HEK293 (cell line): ENCODE measurements around the gene PLA2G4D.

ENCODE experiments used
- CTCF ChIA-PET: fragments of 350-600 bp; formaldehyde crosslinking; extraction: SDS; loops from one replicate; lab custom pipeline; 2021; ENCODE audit warnings: antibody characterized with exemption; lab: Yijun Ruan, JAX
- POLR2A ChIA-PET: fragments of 300-600 bp; formaldehyde crosslinking; extraction: SDS; loops from one replicate; lab custom pipeline; 2020; ENCODE audit warnings: antibody characterized with exemption, inconsistent platforms; lab: Yijun Ruan, JAX
- H3K27ac ChIP-seq: fragments of 200-500 bp; sonication (Bioruptor generic); 2 replicates; pipeline ENCODE4 v1.5.1; 2014; ENCODE audit warnings: low read depth, low read length, control low read depth, inconsistent platforms; ENCODE audit errors: extremely low read depth
- H3K36me3 ChIP-seq, 2 experiments: fragments of 200-500 bp in 1 of 2; sonication (Bioruptor generic) in 1 of 2; 1 replicate in 1 of 2; 2 replicates in 1 of 2; pipeline ENCODE4 v1.5.1; 2014 to 2017; ENCODE audit warnings: inconsistent platforms in 2 of 2, low read length in 2 of 2; ENCODE audit not compliant: control insufficient read depth in 2 of 2, insufficient read depth in 1 of 2
- H3K4me1 ChIP-seq: fragments of 200-500 bp; sonication (Bioruptor generic); 2 replicates; pipeline ENCODE4 v1.5.1; 2014; ENCODE audit warnings: mild to moderate bottlenecking, low read length, inconsistent platforms; ENCODE audit not compliant: control insufficient read depth, insufficient read depth
- H3K4me3 ChIP-seq: 2 replicates; pipeline ENCODE4 v1.5.1; 2011; ENCODE audit warnings: low read depth, mild to moderate bottlenecking, control low read depth, low read length, moderate library complexity
- H3K9me3 ChIP-seq: fragments of 200-500 bp; sonication (Bioruptor generic); 2 replicates; pipeline ENCODE4 v1.5.1; 2014; ENCODE audit warnings: low read depth, low read length, inconsistent platforms; ENCODE audit not compliant: control insufficient read depth, insufficient read depth
- BCL11A ChIP-seq: fragments of 450-650 bp; formaldehyde crosslinking; IDR thresholded peaks from 2 replicates; pipeline ENCODE4 v1.5.1; 2016; ENCODE audit warnings: low read depth, missing biosample characterization, missing genetic modification characterization
- EGR2 ChIP-seq: fragments of 450-650 bp; formaldehyde crosslinking; IDR thresholded peaks from 2 replicates; pipeline ENCODE4 v1.5.1; 2016; ENCODE audit warnings: low read depth, missing biosample characterization, missing genetic modification characterization
- MEIS1 ChIP-seq: sonication (generic); formaldehyde crosslinking; IDR thresholded peaks from 2 replicates; pipeline ENCODE4 v1.8.1; 2022; ENCODE audit warnings: missing genetic modification reagents, mild to moderate bottlenecking, borderline replicate concordance
- OVOL3 ChIP-seq: fragments of 450-650 bp; formaldehyde crosslinking; IDR thresholded peaks from 2 replicates; pipeline ENCODE4 v1.5.1; 2016; ENCODE audit warnings: missing biosample characterization, missing genetic modification characterization
- TCF7L2 ChIP-seq: IDR thresholded peaks from 2 replicates; pipeline ENCODE4 v1.6.1; 2011; ENCODE audit warnings: low read depth, mild to moderate bottlenecking, inconsistent platforms, low read length, moderate library complexity, borderline replicate concordance
- ZBTB17 ChIP-seq: fragments of 450-650 bp; formaldehyde crosslinking; IDR thresholded peaks from 2 replicates; pipeline ENCODE4 v1.5.1; 2016; ENCODE audit warnings: missing biosample characterization, missing genetic modification characterization
- ZFP37 ChIP-seq: fragments of 450-650 bp; formaldehyde crosslinking; IDR thresholded peaks from 2 replicates; pipeline ENCODE4 v1.5.1; 2016; ENCODE audit warnings: missing biosample characterization, missing genetic modification characterization
- ZNF121 ChIP-seq: fragments of 450-650 bp; formaldehyde crosslinking; IDR thresholded peaks from 2 replicates; pipeline ENCODE4 v1.5.1; 2016; ENCODE audit warnings: missing biosample characterization, missing genetic modification characterization
- ZNF223 ChIP-seq: fragments of 450-650 bp; formaldehyde crosslinking; IDR thresholded peaks from 2 replicates; pipeline ENCODE4 v1.5.1; 2016; ENCODE audit warnings: missing biosample characterization, missing genetic modification characterization
- ZNF23 ChIP-seq: fragments of 450-650 bp; formaldehyde crosslinking; IDR thresholded peaks from 2 replicates; pipeline ENCODE4 v1.5.1; 2016; ENCODE audit warnings: missing biosample characterization, missing genetic modification characterization, borderline replicate concordance
- ZNF24 ChIP-seq: fragments of 450-650 bp; formaldehyde crosslinking; IDR thresholded peaks from 2 replicates; pipeline ENCODE4 v1.5.1; 2016; ENCODE audit warnings: missing biosample characterization, missing genetic modification characterization
- ZNF37A ChIP-seq: fragments of 450-650 bp; IDR thresholded peaks from 2 replicates; pipeline ENCODE4 v1.5.1; 2018; ENCODE audit warnings: missing biosample characterization, missing genetic modification characterization
- ZNF426 ChIP-seq: fragments of 450-650 bp; formaldehyde crosslinking; IDR thresholded peaks from 2 replicates; pipeline ENCODE4 v1.5.1; 2017; ENCODE audit warnings: missing biosample characterization, missing genetic modification characterization, mild to moderate bottlenecking, inconsistent platforms, moderate library complexity
- ZNF621 ChIP-seq: fragments of 450-650 bp; formaldehyde crosslinking; IDR thresholded peaks from 2 replicates; pipeline ENCODE4 v1.5.1; 2017; ENCODE audit warnings: missing biosample characterization, missing genetic modification characterization
- ZNF791 ChIP-seq: fragments of 450-650 bp; formaldehyde crosslinking; IDR thresholded peaks from 2 replicates; pipeline ENCODE4 v1.5.1; 2016; ENCODE audit warnings: missing biosample characterization, missing genetic modification characterization
- ZNF830 ChIP-seq: fragments of 450-650 bp; IDR thresholded peaks from 2 replicates; pipeline ENCODE4 v1.5.0; 2018; ENCODE audit warnings: missing biosample characterization, missing genetic modification characterization, low read depth, mild to moderate bottlenecking, moderate library complexity
- ZNF837 ChIP-seq: fragments of 450-650 bp; formaldehyde crosslinking; IDR thresholded peaks from 2 replicates; pipeline ENCODE4 v1.5.1; 2016; ENCODE audit warnings: missing biosample characterization, missing genetic modification characterization
- ZSCAN30 ChIP-seq: fragments of 450-650 bp; IDR thresholded peaks from 2 replicates; pipeline ENCODE4 v1.5.1; 2018; ENCODE audit warnings: missing biosample characterization, mild to moderate bottlenecking, missing genetic modification characterization, moderate library complexity
- TF ChIP-seq, protein P1 (sequence below): fragments of 450-650 bp; formaldehyde crosslinking; IDR thresholded peaks from 2 replicates; pipeline ENCODE4 v1.5.1; 2016; ENCODE audit warnings: missing biosample characterization, missing genetic modification characterization
- TF ChIP-seq, protein P2 (sequence below): fragments of 450-650 bp; formaldehyde crosslinking; optimal IDR thresholded peaks from 2 replicates; pipeline ENCODE3; 2016; ENCODE audit warnings: missing biosample characterization, mild to moderate bottlenecking, missing genetic modification characterization
- TF ChIP-seq, protein P3 (sequence below): fragments of 450-650 bp; formaldehyde crosslinking; IDR thresholded peaks from 2 replicates; pipeline ENCODE4 v1.5.1; 2016; ENCODE audit warnings: missing biosample characterization, missing genetic modification characterization
- TF ChIP-seq, protein P4 (sequence below): fragments of 450-650 bp; formaldehyde crosslinking; IDR thresholded peaks from 2 replicates; pipeline ENCODE4 v1.5.1; 2016; ENCODE audit warnings: missing biosample characterization, missing genetic modification characterization, low read depth
- TF ChIP-seq, protein P5 (sequence below): fragments of 450-650 bp; formaldehyde crosslinking; IDR thresholded peaks from 2 replicates; pipeline ENCODE4 v1.5.1; 2016; ENCODE audit warnings: missing biosample characterization, missing genetic modification characterization

PLA2G4D gene

DNA sequence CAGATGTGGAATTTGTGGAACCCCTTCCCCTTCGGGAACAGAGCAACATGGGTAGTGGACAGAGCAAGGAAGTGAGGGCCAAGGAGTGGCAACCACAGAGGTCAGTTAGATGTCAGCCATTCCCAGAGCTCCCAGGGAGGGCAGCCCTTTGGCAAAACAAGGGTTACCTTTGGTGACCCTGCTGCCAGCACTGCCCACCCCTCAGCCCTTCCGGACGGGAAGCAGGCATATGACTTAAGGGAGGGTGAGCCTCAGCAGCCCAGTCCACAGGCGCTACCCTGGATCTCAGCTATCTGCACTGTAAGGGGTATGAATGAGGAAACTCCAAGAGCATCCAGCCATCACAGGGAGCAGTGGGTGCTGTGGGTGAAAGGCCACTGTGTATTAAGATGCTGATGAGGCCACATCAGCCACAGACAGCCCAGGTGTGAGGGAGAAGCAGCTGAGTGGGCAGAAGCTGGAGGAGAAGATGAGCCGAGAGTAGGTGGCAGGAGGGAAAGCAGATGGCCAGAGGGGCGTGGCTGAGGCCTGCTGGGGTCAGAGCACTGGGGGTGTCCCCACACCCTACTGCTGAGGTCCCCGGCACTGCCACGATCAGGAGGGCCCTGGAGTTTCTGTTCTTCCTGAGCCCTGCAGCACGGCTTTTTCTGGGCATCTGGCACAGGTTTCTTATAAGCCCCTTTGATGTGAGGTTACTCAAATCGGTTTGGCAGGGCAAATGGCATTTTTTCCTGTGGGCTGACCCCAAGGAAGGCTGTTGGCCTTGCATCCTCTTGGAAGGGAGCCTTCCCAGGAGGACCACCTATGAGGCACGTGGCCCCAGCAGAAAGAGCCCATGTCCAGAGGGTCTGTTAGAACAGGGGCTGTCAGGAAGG is 6.2 kb downstream of the PLA2G4D start:
- ChIA-PET POLR2A (no interaction called here), CTCF (interaction anchor here (0.6 kb wide), 2 partner anchors 50 to 267 kb away, joined by 5 to 7 read pairs; no protein-coding TSS in a partner anchor)
- TF ChIP-seq ZNF23 (tag by site-specific recombination) = no peak
- TF ChIP-seq EGR2 (tag by site-specific recombination) = peak; percentile 53; the same call in 1 of the 2 replicates
- H3K9me3 ChIP-seq = no peaks in the 10 kb centered on the region
- H3K36me3 ChIP-seq = no peaks in the 10 kb centered on the region
- H3K27ac ChIP-seq = no peak overlapping the region
- H3K4me1 ChIP-seq = 0 out of 2 replicates have a peak, but pooled peaks cover 3% of the 10 kb centered on the region
- H3K4me3 ChIP-seq = no peak overlapping the region

DNA sequence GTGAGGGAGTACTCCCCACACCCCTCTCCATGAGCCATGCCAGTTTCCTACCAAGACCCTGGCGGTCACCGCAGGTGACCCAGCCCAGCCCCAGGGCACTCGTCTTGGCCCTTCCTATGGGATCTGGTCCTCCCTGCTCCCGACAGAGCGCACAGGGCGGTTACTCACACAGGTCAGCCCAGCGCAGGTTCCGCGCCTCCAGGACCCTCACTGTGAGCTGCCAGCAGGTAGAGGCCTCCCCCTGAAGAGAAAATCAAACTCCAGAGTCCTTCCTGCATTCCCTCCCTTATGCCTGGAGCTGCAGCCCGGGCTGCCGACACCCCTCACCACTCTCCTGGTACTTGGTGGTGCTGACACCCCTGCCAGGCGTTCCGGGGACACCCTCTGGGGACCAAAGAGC is 6.9 kb downstream of the PLA2G4D start:
- Histone ChIP-seq H3K4me1 (0 out of 2 replicates have a peak, but pooled peaks cover under 1% of the 10 kb centered on the region), H3K27ac (no peak overlapping the region), H3K36me3 (no peaks in the 10 kb centered on the region), H3K4me3 (no peak overlapping the region), H3K9me3 (no peaks in the 10 kb centered on the region)
- POLR2A ChIA-PET = no interaction called here
- CTCF ChIA-PET = interaction anchor here (0.7 kb wide), 1 partner anchor 42 kb away, joined by 3 read pairs; no protein-coding TSS in a partner anchor
- no peak for TF ChIP-seq ZSCAN30 (tag by site-specific recombination)
- TF ChIP-seq ZNF791 (tag by site-specific recombination) = no peak
- TF ChIP-seq ZNF121 (tag by site-specific recombination) = no peak
- no peak for TF ChIP-seq ZNF223 (tag by site-specific recombination)
- TF ChIP-seq, protein P1, sequence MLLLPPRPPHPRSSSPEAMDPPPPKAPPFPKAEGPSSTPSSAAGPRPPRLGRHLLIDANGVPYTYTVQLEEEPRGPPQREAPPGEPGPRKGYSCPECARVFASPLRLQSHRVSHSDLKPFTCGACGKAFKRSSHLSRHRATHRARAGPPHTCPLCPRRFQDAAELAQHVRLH (tag by site-specific recombination) = no peak
- TF ChIP-seq, protein P2, sequence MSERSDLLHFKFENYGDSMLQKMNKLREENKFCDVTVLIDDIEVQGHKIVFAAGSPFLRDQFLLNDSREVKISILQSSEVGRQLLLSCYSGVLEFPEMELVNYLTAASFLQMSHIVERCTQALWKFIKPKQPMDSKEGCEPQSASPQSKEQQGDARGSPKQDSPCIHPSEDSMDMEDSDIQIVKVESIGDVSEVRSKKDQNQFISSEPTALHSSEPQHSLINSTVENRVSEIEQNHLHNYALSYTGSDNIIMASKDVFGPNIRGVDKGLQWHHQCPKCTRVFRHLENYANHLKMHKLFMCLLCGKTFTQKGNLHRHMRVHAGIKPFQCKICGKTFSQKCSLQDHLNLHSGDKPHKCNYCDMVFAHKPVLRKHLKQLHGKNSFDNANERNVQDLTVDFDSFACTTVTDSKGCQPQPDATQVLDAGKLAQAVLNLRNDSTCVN (tag by site-specific recombination) = no peak
- no peak for TF ChIP-seq ZNF837 (tag by site-specific recombination)
- no peak for TF ChIP-seq OVOL3 (tag by site-specific recombination)
- no peak for TF ChIP-seq ZNF426 (tag by site-specific recombination)
- TF ChIP-seq, protein P3, sequence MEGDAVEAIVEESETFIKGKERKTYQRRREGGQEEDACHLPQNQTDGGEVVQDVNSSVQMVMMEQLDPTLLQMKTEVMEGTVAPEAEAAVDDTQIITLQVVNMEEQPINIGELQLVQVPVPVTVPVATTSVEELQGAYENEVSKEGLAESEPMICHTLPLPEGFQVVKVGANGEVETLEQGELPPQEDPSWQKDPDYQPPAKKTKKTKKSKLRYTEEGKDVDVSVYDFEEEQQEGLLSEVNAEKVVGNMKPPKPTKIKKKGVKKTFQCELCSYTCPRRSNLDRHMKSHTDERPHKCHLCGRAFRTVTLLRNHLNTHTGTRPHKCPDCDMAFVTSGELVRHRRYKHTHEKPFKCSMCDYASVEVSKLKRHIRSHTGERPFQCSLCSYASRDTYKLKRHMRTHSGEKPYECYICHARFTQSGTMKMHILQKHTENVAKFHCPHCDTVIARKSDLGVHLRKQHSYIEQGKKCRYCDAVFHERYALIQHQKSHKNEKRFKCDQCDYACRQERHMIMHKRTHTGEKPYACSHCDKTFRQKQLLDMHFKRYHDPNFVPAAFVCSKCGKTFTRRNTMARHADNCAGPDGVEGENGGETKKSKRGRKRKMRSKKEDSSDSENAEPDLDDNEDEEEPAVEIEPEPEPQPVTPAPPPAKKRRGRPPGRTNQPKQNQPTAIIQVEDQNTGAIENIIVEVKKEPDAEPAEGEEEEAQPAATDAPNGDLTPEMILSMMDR = no peak
- no peak for TF ChIP-seq ZNF830 (tag by site-specific recombination)
- no peak for TF ChIP-seq BCL11A (tag by site-specific recombination)
- TF ChIP-seq ZNF621 (tag by site-specific recombination) = no peak
- TF ChIP-seq ZBTB17 = no peak
- no peak for TF ChIP-seq TCF7L2

DNA sequence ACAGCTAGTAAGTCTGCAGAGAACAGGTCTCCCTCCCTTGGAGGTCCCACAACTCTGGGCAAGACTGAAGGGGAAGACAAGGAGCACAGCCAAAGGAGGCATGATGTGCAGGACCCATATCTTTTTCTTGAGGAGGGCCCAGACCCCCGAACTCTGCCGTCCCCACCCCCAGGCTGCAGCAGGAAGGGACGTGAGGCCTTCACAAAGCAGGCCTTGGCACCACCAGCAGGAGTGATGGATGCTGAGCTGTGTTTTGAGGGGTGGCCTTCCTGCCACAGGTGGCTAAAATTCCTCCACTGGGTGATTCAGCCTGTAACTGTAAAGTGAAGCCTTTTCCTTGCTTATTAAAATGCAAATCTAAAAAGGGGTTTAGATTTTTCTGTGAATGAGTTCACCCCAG is 8.6 kb downstream of the PLA2G4D start:
- H3K27ac ChIP-seq = no peak overlapping the region
- ChIA-PET CTCF (interaction anchor here (0.7 to 5.2 kb wide), 6 partner anchors 8 to 97 kb away, joined by 3 to 33 read pairs (median 4); partner anchors contain the start of gene PLA2G4D), POLR2A (no interaction called here)
- H3K4me1 ChIP-seq = no peaks in the 10 kb centered on the region
- H3K4me3 ChIP-seq = no peak overlapping the region
- H3K36me3 ChIP-seq = no peaks in the 10 kb centered on the region
- TF ChIP-seq MEIS1 (CRISPR knock-in tag) = no peak
- no peak for TF ChIP-seq ZNF24 (tag by site-specific recombination)
- TF ChIP-seq, protein P4, sequence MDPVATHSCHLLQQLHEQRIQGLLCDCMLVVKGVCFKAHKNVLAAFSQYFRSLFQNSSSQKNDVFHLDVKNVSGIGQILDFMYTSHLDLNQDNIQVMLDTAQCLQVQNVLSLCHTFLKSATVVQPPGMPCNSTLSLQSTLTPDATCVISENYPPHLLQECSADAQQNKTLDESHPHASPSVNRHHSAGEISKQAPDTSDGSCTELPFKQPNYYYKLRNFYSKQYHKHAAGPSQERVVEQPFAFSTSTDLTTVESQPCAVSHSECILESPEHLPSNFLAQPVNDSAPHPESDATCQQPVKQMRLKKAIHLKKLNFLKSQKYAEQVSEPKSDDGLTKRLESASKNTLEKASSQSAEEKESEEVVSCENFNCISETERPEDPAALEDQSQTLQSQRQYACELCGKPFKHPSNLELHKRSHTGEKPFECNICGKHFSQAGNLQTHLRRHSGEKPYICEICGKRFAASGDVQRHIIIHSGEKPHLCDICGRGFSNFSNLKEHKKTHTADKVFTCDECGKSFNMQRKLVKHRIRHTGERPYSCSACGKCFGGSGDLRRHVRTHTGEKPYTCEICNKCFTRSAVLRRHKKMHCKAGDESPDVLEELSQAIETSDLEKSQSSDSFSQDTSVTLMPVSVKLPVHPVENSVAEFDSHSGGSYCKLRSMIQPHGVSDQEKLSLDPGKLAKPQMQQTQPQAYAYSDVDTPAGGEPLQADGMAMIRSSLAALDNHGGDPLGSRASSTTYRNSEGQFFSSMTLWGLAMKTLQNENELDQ (tag by site-specific recombination) = no peak
- TF ChIP-seq, protein P5, sequence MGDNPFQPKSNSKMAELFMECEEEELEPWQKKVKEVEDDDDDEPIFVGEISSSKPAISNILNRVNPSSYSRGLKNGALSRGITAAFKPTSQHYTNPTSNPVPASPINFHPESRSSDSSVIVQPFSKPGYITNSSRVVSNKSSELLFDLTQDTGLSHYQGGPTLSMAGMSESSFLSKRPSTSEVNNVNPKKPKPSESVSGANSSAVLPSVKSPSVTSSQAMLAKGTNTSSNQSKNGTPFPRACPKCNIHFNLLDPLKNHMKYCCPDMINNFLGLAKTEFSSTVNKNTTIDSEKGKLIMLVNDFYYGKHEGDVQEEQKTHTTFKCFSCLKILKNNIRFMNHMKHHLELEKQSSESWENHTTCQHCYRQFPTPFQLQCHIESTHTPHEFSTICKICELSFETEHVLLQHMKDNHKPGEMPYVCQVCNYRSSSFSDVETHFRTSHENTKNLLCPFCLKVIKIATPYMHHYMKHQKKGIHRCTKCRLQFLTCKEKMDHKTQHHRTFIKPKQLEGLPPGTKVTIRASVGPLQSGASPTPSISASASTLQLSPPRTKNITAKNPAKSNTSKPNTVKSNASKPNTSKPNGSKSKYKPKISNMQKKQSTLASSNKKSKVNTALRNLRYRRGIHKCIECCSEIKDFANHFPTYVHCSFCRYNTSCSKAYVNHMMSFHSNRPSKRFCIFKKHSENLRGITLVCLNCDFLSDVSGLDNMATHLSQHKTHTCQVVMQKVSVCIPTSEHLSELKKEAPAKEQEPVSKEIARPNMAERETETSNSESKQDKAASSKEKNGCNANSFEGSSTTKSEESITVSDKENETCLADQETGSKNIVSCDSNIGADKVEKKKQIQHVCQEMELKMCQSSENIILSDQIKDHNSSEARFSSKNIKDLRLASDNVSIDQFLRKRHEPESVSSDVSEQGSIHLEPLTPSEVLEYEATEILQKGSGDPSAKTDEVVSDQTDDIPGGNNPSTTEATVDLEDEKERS (tag by site-specific recombination) = no peak
- no peak for TF ChIP-seq ZNF37A
- no peak for TF ChIP-seq ZFP37
- no peaks in the 10 kb centered on the region for H3K9me3 ChIP-seq
